Right atrium auricular region (tissue), 2 donors: Measurements from ENCODE around the gene FGD5. TPM values are rescaled to one million over a fixed set of nuclear protein-coding genes. Genes with fewer than 3 reads are reported as not detected.

Experiments
- DNase-seq: peaks from one replicate; pipeline ENCODE4 v3.0.0-alpha.2; 2019; ENCODE audit warnings: low spot score
- H3K27ac ChIP-seq, 2 donors: fragments of 200-600 bp; sonication (generic); 1 replicate in 1 of 2; 2 replicates in 1 of 2; pipeline ENCODE4 v1.5.1; 2016 to 2019
- H3K27me3 ChIP-seq, 2 donors: fragments of 200-600 bp; sonication (generic); one replicate each; pipeline versions ENCODE4 v1.5.1 to v1.6.0; 2017 to 2019
- H3K36me3 ChIP-seq: fragments of 200-600 bp; sonication (generic); one replicate; pipeline ENCODE4 v1.5.1; 2016
- H3K4me1 ChIP-seq, 2 donors: fragments of 200-600 bp; sonication (generic); one replicate each; pipeline versions ENCODE4 v1.5.1 to v1.6.0; 2017 to 2019
- H3K4me3 ChIP-seq, 2 donors: fragments of 200-600 bp; sonication (generic); 1 replicate in 1 of 2; 2 replicates in 1 of 2; pipeline ENCODE4 v1.5.1; 2017 to 2019; ENCODE audit warnings: mild to moderate bottlenecking in 1 of 2, moderate library complexity in 1 of 2
- H3K9me3 ChIP-seq, 2 donors: fragments of 200-600 bp; sonication (generic); one replicate each; pipeline ENCODE4 v1.5.1; 2019
- total RNA-seq, 2 donors: library from RNA; depleted of rRNA; stranded (reverse); fragments of >200 nt; gene quantifications; one replicate each; pipeline ENCODE4 v1.1.0, GENCODE V29; 2016
- TF ChIP-seq, protein P1 (sequence below), 2 donors: fragments of 200-600 bp; sonication (generic); IDR thresholded peaks; one replicate each; pipeline ENCODE4 v1.5.1; 2019; ENCODE audit warnings: antibody characterized with exemption in 2 of 2

The FGD5 gene
- total RNA-seq, 2 donors from 2014 or later, result 9.6 to 18.8 TPM

DNA sequence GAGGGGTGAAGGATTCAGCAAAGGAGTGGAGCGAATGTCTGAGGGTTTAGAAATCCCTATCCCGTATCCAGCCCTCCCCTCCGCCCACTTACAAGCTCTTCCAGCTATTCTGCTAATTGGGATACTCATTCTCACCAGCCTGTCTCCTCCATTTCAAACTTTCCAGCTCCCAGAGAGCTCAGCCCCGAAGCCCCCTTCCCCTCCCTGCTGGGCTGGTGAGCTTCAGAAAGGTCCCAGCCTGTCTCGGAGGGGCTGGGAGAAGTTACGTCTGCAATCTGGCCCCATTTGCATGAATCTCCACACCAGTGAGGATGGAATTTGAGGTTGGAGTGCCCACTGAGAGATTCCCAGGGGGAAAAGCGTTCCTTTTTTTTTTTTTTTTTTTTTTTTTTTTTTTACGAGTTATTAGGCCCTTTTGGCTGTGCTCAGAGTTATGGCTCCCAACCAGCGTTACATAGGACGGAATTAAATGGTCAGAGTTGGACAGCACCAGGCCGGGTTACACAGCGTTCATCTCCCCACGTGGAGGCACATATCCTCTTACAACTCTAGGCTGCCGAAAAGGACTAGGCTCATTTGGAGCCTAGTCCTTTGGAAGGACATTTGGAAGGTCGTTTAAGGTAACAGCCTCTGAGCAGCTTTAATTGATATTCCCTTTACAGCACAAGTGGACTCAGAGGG, 34.6 kb downstream of the FGD5 start:
- Histone ChIP-seq H3K27me3 (no peaks in the 10 kb centered on the region), H3K27ac (peak overlapping the region; percentile 41 to 46), H3K9me3 (peaks cover 0 to 13% of the 10 kb centered on the region in 2 donors), H3K4me3 (no peak overlapping the region), H3K4me1 (peaks cover 0 to 26% of the 10 kb centered on the region in 2 donors), H3K36me3 (no peaks in the 10 kb centered on the region)
- TF ChIP-seq, protein P1, sequence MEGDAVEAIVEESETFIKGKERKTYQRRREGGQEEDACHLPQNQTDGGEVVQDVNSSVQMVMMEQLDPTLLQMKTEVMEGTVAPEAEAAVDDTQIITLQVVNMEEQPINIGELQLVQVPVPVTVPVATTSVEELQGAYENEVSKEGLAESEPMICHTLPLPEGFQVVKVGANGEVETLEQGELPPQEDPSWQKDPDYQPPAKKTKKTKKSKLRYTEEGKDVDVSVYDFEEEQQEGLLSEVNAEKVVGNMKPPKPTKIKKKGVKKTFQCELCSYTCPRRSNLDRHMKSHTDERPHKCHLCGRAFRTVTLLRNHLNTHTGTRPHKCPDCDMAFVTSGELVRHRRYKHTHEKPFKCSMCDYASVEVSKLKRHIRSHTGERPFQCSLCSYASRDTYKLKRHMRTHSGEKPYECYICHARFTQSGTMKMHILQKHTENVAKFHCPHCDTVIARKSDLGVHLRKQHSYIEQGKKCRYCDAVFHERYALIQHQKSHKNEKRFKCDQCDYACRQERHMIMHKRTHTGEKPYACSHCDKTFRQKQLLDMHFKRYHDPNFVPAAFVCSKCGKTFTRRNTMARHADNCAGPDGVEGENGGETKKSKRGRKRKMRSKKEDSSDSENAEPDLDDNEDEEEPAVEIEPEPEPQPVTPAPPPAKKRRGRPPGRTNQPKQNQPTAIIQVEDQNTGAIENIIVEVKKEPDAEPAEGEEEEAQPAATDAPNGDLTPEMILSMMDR (IDR thresholded peaks at IDR 0.05), result no peak
- no peak for DNase-seq

DNA sequence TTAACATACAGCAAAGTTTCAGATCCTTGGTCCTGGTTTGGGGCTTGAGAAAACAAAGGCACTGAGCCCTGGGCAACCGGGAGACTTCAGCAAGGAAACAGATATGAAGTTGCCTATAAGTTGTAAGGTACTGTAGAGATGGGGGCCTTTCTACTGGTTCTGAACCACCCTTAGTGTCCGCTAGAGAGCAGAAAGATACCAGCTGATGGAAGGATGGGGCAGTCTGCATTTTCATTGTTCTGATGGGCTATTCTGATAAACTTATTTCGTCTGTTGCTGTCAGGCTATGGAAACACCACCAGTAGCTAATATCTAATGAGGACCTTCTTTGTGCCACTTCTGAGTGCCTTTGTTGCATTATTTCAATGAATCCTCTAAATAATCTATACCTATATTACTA, 38.7 kb downstream of the FGD5 start:
- Histone ChIP-seq H3K36me3 (no peaks in the 10 kb centered on the region), H3K4me1 (peaks cover 0 to 17% of the 10 kb centered on the region in 2 donors), H3K27ac (no peak overlapping the region), H3K9me3 (peaks cover 0 to 8% of the 10 kb centered on the region in 2 donors), H3K4me3 (no peak overlapping the region), H3K27me3 (no peaks in the 10 kb centered on the region)
- DNase-seq, result no peak
- TF ChIP-seq, protein P1 (IDR thresholded peaks at IDR 0.05), result no peak

DNA sequence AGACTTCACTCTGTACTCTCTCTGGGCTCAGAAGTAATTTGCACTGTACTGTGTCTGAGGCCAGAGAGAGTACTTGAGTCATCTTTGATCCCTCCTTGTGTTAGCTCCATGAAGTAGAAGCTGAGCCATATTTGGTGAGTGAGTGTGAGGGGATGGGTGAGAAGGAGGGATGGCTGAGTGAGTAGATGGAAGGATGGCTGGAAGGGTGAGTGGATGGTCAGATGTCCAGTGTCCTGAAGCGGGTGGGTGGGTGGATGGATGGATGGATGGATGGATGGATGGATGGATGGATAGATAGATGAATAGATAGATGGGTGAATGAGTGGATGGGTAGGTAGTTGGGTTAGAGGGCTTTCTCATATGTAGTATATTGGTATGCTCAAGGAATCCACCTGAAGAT, 39.3 kb downstream of the FGD5 start:
- DNase-seq, result no peak
- Histone ChIP-seq H3K27ac (no peak overlapping the region), H3K4me1 (peaks cover 0 to 23% of the 10 kb centered on the region in 2 donors), H3K27me3 (no peaks in the 10 kb centered on the region), H3K4me3 (no peak overlapping the region), H3K9me3 (peaks cover 0 to 8% of the 10 kb centered on the region in 2 donors), H3K36me3 (no peaks in the 10 kb centered on the region)
- TF ChIP-seq, protein P1 (IDR thresholded peaks at IDR 0.05), result no peak

DNA sequence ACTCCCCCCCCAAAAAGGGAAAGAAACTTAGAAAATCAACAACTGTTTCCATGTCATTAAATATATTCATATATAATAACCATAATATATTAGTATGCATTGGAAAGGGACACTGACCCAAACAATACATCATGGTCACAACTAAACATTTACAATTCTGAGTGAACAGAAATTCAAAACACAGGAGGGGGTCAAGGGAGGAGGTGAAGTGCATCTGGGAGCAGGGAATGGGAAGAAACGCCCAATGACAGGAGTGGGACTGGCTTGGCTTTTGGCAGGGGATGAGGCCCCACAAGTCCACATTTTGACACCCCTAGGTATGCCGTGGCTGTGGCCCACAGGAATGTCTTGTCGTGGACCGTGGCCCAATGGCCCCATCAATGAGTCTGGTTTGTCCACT, 41.1 kb downstream of the FGD5 start:
- no peak overlapping the region for H3K27ac ChIP-seq
- peaks cover 0 to 8% of the 10 kb centered on the region in 2 donors for H3K9me3 ChIP-seq
- H3K36me3 ChIP-seq, result no peaks in the 10 kb centered on the region
- DNase-seq, result no peak
- no peaks in the 10 kb centered on the region for H3K27me3 ChIP-seq
- TF ChIP-seq, protein P1 (IDR thresholded peaks at IDR 0.05), result no peak
- H3K4me1 ChIP-seq, result peaks cover 0 to 32% of the 10 kb centered on the region in 2 donors
- no peak overlapping the region for H3K4me3 ChIP-seq

DNA sequence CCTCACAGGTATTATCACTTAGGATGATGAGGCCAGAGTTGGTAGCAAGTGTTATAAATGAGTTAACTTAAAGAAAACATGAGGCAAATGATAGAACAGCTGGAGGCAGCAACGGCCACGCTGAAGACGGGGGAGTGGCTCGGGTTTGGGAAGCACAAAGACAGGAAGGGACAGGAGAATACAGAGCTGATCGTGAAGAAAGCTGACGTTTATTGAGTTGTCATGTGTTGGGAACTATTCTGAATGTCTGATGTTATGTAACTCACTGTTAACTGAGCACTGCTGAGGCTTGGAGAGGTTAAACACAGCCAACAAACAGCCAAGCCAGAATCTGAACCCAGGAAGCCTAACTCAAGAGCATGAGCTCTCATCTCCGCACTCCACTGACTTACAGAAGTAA, 42.3 kb downstream of the FGD5 start:
- no peak for DNase-seq
- Histone ChIP-seq H3K4me1 (peaks cover 0 to 32% of the 10 kb centered on the region in 2 donors), H3K27ac (peak overlapping the region; percentile 55 to 56)

More for the DNA sequence above, 42.3 kb downstream of the FGD5 start:
- TF ChIP-seq, protein P1 (IDR thresholded peaks at IDR 0.05), result no peak
- no peak overlapping the region for H3K4me3 ChIP-seq
- H3K9me3 ChIP-seq, result peaks cover 0 to 3% of the 10 kb centered on the region in 2 donors
- no peaks in the 10 kb centered on the region for H3K36me3 ChIP-seq
- no peaks in the 10 kb centered on the region for H3K27me3 ChIP-seq
